ENCODE results near the gene VPS16.
"Not testable (repeated sequence)": the region's sequence is repeated elsewhere in the genome, so short reads cannot be mapped to it uniquely, and the experiment has no call there.

Gene VPS16

DNA sequence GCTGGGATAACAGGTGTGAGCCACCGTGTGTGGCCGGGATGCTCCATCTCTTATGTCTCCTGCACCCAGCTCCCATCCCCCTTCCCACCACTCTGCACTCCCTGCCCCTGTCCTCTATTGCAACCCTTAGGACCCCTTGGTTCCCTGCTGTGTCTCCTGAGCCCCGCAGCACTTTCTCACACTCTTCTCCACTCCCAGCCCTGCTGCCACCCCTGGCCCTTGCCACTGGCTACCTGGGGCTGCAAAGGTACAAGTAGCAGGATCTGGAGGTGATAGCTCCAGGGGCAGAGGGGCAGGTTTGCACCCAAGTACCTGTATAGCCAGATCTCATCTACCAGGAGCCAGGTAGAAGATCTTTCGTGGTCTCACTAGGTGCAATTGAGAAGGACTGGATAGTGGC is 33.5 kb upstream of the VPS16 start:
- TF ChIP-seq, protein P1, sequence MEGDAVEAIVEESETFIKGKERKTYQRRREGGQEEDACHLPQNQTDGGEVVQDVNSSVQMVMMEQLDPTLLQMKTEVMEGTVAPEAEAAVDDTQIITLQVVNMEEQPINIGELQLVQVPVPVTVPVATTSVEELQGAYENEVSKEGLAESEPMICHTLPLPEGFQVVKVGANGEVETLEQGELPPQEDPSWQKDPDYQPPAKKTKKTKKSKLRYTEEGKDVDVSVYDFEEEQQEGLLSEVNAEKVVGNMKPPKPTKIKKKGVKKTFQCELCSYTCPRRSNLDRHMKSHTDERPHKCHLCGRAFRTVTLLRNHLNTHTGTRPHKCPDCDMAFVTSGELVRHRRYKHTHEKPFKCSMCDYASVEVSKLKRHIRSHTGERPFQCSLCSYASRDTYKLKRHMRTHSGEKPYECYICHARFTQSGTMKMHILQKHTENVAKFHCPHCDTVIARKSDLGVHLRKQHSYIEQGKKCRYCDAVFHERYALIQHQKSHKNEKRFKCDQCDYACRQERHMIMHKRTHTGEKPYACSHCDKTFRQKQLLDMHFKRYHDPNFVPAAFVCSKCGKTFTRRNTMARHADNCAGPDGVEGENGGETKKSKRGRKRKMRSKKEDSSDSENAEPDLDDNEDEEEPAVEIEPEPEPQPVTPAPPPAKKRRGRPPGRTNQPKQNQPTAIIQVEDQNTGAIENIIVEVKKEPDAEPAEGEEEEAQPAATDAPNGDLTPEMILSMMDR (IDR thresholded peaks at IDR 0.05; ENCODE audit: low read depth, low read length, missing control alignments), result no peak

DNA sequence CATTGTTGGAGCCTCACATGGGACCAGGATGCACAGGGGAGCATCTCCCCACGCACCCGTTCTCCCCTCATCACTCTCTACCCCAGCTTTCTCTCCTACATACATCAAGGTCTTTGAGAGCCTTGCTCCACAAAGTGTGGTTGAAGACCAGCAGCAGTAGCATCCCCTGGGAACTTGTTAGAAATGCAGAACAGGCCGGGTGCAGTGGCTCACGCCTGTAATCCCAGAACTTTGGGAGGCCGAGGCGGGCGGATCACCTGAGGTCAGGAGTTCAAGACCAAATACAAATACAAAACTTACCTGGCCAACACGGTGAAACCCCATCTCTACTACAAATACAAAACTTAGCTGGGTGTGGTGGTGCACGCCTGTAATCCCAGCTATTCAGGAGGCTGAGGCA is 32.6 kb upstream of the VPS16 start:
- DNase-seq (ENCODE audit: low read depth); in situ Hi-C loops (cut with HindIII; ENCODE audit: low sequenced_read_pairs); H3K4me3 ChIP-seq (ENCODE audit: low read depth, low read length): not testable (repeated sequence)

More for the DNA sequence above, 33.5 kb upstream of the VPS16 start:
- in situ Hi-C loops (cut with HindIII; ENCODE audit: low sequenced_read_pairs), result no loop called here
- no peak for DNase-seq (ENCODE audit: low read depth)
- H3K4me3 ChIP-seq (ENCODE audit: low read depth, low read length), result no peak overlapping the region

DNA sequence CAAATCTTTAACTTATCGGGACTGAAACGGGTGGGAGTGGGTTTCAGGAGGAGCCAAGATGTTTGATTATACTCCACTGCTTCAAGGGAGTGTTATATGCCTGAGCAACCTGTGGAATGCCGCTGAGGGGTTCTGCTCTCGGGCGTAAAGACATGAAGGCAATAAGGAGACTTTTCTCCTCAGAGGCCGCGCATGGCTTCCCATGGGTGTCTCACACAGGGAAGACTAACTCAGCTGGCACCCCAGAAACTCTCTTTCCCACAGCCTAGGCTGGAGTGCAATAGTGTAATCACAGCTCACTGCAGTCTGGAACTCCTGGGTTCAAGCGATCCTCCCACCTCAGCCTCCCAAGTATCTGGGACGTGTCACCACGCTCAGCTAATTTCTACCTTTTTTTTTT is 30.9 kb upstream of the VPS16 start:
- in situ Hi-C loops (cut with HindIII; ENCODE audit: low sequenced_read_pairs), result no loop called here
- TF ChIP-seq, protein P1 (IDR thresholded peaks at IDR 0.05; ENCODE audit: low read depth, low read length, missing control alignments), result no peak
- DNase-seq (ENCODE audit: low read depth), result no peak
- no peak overlapping the region for H3K4me3 ChIP-seq (ENCODE audit: low read depth, low read length)

DNA sequence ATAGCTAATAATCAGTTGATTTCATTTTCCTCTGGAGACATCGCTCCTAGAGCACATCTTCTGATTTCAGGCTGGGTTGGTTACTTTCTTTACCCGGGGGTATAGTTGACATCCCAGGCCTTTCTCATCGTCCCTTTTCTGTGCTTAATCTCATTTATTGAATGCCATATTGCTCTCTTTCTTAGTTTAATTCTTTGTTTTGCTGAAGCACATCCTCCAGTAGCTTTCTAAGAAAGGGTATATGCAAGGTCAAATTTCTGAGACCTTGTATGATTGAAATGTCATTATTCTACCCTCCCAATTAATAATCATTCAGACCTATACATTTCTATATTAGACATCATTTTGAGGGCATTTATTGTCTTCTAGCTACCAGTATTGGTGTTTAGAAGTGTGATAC is 28.4 kb upstream of the VPS16 start:
- in situ Hi-C loops (cut with HindIII; ENCODE audit: low sequenced_read_pairs), result no loop called here
- no peak overlapping the region for H3K4me3 ChIP-seq (ENCODE audit: low read depth, low read length)
- no peak for DNase-seq (ENCODE audit: low read depth)
- TF ChIP-seq, protein P1 (IDR thresholded peaks at IDR 0.05; ENCODE audit: low read depth, low read length, missing control alignments), result no peak

DNA sequence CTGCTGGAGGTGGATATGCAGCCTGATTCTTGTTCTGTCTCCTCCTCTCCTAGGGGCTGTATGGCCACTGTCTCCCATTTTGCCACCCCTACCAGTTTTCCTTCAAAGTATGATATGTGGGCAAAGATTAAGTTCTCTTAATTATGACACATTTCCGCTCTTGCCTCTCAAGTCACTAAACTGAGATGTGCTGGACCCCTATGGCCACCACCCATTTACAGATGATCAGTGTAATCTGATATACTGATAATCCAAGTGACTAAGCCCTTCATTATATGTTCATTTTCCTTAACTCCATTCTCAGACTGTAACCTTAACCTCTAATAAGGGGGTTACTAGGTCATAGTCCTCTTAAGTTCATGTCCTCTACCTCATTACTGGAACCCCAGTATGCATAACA is 26.5 kb upstream of the VPS16 start:
- in situ Hi-C loops (cut with HindIII; ENCODE audit: low sequenced_read_pairs), result no loop called here
- TF ChIP-seq, protein P1 (IDR thresholded peaks at IDR 0.05; ENCODE audit: low read depth, low read length, missing control alignments), result no peak
- no peak for DNase-seq (ENCODE audit: low read depth)
- no peak overlapping the region for H3K4me3 ChIP-seq (ENCODE audit: low read depth, low read length)

DNA sequence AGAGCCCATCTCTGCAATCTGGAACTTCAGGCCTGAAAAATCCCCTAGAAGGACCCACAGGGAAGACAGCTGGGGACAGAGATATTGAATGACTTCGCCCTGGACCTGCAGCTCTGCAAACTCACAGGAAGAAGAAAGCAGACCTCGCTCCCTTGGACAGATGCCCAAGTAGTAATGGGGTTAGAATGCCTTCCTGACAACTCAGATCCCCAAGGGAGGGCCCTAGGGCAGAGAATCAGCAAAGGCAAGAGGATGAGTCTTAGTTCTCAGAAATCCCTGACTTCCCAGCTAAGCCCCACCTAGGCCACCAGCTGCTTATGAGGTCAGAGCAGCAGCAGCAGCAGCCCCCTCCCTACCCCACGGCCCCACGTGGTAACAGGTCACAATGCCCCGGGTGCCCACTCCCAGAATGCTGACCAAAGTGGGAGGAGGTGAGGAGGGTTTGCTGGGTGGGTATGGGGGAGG is 25.9 kb upstream of the VPS16 start, which contains the start of gene C20orf141:
Gene C20orf141 (plus strand): TSS at position 401 of the 465 bp plus-strand sequence. CDS start 198 bp downstream, outside the sequence.
- in situ Hi-C loops (cut with HindIII; ENCODE audit: low sequenced_read_pairs), result no loop called here
- TF ChIP-seq, protein P1 (IDR thresholded peaks at IDR 0.05; ENCODE audit: low read depth, low read length, missing control alignments), result no peak
- peak; percentile 92 for DNase-seq (ENCODE audit: low read depth)
- H3K4me3 ChIP-seq (ENCODE audit: low read depth, low read length), result no peak within 1 kb of the TSS

DNA sequence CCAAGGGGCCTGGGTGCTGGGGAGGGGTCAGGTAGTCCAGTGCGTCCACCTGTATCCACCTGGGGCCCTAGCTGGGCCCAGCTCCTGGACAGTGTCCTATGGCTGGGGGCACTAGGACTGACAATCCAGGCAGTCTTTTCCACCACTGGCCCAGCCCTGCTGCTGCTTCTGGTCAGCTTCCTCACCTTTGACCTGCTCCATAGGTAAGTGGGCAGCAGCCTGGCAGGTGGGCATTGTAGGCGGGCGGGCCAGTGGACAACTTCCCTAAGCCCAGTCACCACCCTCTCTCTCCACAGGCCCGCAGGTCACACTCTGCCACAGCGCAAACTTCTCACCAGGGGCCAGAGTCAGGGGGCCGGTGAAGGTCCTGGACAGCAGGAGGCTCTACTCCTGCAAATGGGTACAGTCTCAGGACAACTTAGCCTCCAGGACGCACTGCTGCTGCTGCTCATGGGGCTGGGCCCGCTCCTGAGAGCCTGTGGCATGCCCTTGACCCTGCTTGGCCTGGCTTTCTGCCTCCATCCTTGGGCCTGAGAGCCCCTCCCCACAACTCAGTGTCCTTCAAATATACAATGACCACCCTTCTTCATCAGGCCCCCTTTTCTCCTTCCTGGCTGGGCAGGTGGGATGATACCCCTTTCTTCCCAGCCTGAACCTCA is 25.2 kb upstream of the VPS16 start:
- no peak for DNase-seq (ENCODE audit: low read depth)
- in situ Hi-C loops (cut with HindIII; ENCODE audit: low sequenced_read_pairs), result no loop called here
- H3K4me3 ChIP-seq (ENCODE audit: low read depth, low read length), result no peak overlapping the region
- TF ChIP-seq, protein P1 (IDR thresholded peaks at IDR 0.05; ENCODE audit: low read depth, low read length, missing control alignments), result no peak

All from astrocyte of the cerebellum (primary cell).